OCI-LY1 (cell line): Measurements from ENCODE around the gene CDH13.

Source experiments
- EZH2 ChIP-seq: fragments of 200-600 bp; sonication (generic), shearing (Covaris generic); IDR thresholded peaks from 2 replicates; pipeline ENCODE4 v1.8.0; 2017; ENCODE audit warnings: borderline replicate concordance, mixed run types, mild to moderate bottlenecking, antibody characterized with exemption, low read length, moderate library complexity, mixed read lengths
- TF ChIP-seq, protein P1 (sequence below): fragments of 200-600 bp; sonication (generic), shearing (Covaris generic); IDR thresholded peaks from 2 replicates; pipeline ENCODE4 v1.5.1; 2017; ENCODE audit warnings: mild to moderate bottlenecking, antibody characterized with exemption, low read length, moderate library complexity, mixed read lengths

DNA sequence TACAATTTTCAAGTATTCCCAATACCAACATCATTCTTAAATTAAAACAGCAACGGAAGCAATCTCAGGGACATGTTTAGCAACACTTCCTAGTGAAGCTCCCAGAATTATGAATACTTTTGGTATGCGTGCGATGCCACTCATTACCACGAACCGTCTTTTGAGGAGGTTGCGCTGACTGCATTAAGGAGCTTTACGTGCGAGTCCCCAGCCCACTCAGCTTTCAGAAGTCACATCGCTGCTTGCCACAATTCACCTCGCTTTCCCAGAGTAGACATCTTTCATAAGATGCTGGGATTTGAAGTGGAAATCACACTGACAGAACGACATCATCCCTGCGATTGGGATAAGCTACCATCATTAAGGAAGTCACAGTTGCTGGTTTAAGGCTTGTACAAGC is 739.5 kb downstream of the CDH13 start:
- TF ChIP-seq, protein P1, sequence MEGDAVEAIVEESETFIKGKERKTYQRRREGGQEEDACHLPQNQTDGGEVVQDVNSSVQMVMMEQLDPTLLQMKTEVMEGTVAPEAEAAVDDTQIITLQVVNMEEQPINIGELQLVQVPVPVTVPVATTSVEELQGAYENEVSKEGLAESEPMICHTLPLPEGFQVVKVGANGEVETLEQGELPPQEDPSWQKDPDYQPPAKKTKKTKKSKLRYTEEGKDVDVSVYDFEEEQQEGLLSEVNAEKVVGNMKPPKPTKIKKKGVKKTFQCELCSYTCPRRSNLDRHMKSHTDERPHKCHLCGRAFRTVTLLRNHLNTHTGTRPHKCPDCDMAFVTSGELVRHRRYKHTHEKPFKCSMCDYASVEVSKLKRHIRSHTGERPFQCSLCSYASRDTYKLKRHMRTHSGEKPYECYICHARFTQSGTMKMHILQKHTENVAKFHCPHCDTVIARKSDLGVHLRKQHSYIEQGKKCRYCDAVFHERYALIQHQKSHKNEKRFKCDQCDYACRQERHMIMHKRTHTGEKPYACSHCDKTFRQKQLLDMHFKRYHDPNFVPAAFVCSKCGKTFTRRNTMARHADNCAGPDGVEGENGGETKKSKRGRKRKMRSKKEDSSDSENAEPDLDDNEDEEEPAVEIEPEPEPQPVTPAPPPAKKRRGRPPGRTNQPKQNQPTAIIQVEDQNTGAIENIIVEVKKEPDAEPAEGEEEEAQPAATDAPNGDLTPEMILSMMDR: no peak
- TF ChIP-seq EZH2: no peak
